ENCODE data around the gene GPALPP1. TPM values are rescaled to one million over a fixed set of nuclear protein-coding genes. Genes with fewer than 3 reads are reported as not detected.

The GPALPP1 gene
- total RNA-seq, 4 donors from 2014 or later = 12.1 to 30.3 (median 22.0) TPM

DNA sequence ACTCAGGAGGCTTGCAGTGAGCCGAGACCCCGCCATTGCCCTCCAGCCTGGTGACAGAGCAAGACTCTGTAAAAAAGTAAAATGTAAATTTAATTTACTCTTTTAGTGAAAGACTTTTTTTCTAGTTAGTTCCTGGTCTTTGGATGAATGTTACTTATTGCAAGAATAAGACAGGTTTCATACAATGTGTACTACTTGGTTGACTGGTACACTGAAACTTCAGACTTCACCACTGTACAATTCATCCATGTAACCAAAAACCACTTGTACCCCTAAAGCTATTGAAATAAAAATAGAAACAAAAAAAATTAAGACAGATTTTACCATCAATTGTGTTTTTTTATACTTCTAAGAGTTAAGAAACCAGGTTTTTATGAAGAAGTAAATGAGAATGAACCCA lies 35.5 kb downstream of the GPALPP1 start:
- H3K36me3 ChIP-seq = peaks cover 0 to 29% (median 12%) of the 10 kb centered on the region in 4 donors
- no peak overlapping the region for H3K4me3 ChIP-seq
- H3K4me1 ChIP-seq = no peaks in the 10 kb centered on the region
- H3K9me3 ChIP-seq = no peaks in the 10 kb centered on the region
- DNase-seq = no peak
- intact Hi-C loops (cut with DNase I; ENCODE audit: low total_unique reads) (no loop called here), in situ Hi-C loops (cut with MboI; ENCODE audit: low pct_ligation_motif_present in 1 of 4, low pct_unique_long_range_greater_than_20kb in 1 of 4, low sequenced_read_pairs in 3 of 4) (no loop called here)
- TF ChIP-seq POLR2A (IDR thresholded peaks at IDR 0.05) (no peak), EP300 (IDR thresholded peaks at IDR 0.05; ENCODE audit: low read depth) (no peak), POLR2AphosphoS5 (IDR thresholded peaks at IDR 0.05) (no peak)
- TF ChIP-seq, protein P1, sequence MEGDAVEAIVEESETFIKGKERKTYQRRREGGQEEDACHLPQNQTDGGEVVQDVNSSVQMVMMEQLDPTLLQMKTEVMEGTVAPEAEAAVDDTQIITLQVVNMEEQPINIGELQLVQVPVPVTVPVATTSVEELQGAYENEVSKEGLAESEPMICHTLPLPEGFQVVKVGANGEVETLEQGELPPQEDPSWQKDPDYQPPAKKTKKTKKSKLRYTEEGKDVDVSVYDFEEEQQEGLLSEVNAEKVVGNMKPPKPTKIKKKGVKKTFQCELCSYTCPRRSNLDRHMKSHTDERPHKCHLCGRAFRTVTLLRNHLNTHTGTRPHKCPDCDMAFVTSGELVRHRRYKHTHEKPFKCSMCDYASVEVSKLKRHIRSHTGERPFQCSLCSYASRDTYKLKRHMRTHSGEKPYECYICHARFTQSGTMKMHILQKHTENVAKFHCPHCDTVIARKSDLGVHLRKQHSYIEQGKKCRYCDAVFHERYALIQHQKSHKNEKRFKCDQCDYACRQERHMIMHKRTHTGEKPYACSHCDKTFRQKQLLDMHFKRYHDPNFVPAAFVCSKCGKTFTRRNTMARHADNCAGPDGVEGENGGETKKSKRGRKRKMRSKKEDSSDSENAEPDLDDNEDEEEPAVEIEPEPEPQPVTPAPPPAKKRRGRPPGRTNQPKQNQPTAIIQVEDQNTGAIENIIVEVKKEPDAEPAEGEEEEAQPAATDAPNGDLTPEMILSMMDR (IDR thresholded peaks at IDR 0.05) = no peak
- no peak overlapping the region for H3K27ac ChIP-seq
- no peaks in the 10 kb centered on the region for H3K27me3 ChIP-seq
- 100% methylated on average over 2 of the region's 2 CpGs for WGBS, 2 donors (ENCODE audit: low coverage in 1 of 2)

- DNase-seq = no peak
- TF ChIP-seq EP300 (IDR thresholded peaks at IDR 0.05; ENCODE audit: low read depth) = no peak
- TF ChIP-seq POLR2AphosphoS5 (IDR thresholded peaks at IDR 0.05) = no peak
- TF ChIP-seq, protein P1 (IDR thresholded peaks at IDR 0.05) = no peak
- TF ChIP-seq POLR2A (IDR thresholded peaks at IDR 0.05) = no peak
- H3K4me3 ChIP-seq = no peak overlapping the region
- no peaks in the 10 kb centered on the region for H3K9me3 ChIP-seq
- H3K36me3 ChIP-seq = peaks cover 0 to 10% (median 0%) of the 10 kb centered on the region in 4 donors
- no peaks in the 10 kb centered on the region for H3K4me1 ChIP-seq
- 95% methylated on average over 2 of the region's 2 CpGs for WGBS, 2 donors (ENCODE audit: low coverage in 1 of 2)
- in situ Hi-C loops (cut with MboI; ENCODE audit: low pct_ligation_motif_present in 1 of 4, low pct_unique_long_range_greater_than_20kb in 1 of 4, low sequenced_read_pairs in 3 of 4) (no loop called here), intact Hi-C loops (cut with DNase I; ENCODE audit: low total_unique reads) (no loop called here)
- no peak overlapping the region for H3K27ac ChIP-seq
- H3K27me3 ChIP-seq = no peaks in the 10 kb centered on the region
These were observed 45.0 kb downstream of the GPALPP1 start for GRCh38 chr13:45034342-45034741.

GRCh38 chr13:45036206-45036605 lies 46.9 kb downstream of the GPALPP1 start:
- in situ Hi-C loops (cut with MboI; ENCODE audit: low pct_ligation_motif_present in 1 of 4, low pct_unique_long_range_greater_than_20kb in 1 of 4, low sequenced_read_pairs in 3 of 4) = no loop called here
- no peak overlapping the region for H3K27ac ChIP-seq
- H3K4me3 ChIP-seq = no peak overlapping the region
- intact Hi-C loops (cut with DNase I; ENCODE audit: low total_unique reads) = no loop called here
- TF ChIP-seq EP300 (IDR thresholded peaks at IDR 0.05; ENCODE audit: low read depth) = no peak
- no peak for TF ChIP-seq POLR2A (IDR thresholded peaks at IDR 0.05)
- TF ChIP-seq POLR2AphosphoS5 (IDR thresholded peaks at IDR 0.05) = no peak
- TF ChIP-seq, protein P1 (IDR thresholded peaks at IDR 0.05) = no peak
- H3K27me3 ChIP-seq = no peaks in the 10 kb centered on the region
- H3K36me3 ChIP-seq = peaks cover 0 to 10% (median 0%) of the 10 kb centered on the region in 4 donors
- H3K9me3 ChIP-seq = no peaks in the 10 kb centered on the region
- H3K4me1 ChIP-seq = no peaks in the 10 kb centered on the region
- DNase-seq = no peak

DNA sequence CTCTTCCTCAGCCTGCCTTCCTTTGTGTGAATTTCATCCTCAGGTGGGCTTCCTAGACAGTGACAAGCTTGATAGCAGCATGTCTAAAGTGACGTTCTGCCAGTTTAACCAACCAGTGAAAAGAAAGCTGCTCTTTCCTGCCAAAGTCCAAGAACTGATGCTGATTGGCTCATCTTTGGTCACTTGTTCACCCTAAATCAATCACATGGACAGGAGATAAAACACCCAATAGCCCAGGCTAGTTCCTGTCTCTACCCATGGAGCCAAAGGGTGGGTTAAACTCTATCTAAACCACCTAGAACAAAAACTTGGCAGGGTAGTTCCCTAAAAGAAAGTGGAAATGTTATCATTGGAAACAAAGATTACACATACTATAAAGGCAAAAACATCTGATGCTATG lies 50.8 kb downstream of the GPALPP1 start:
- no peak for DNase-seq
- intact Hi-C loops (cut with DNase I; ENCODE audit: low total_unique reads) = no loop called here
- WGBS, 2 donors (ENCODE audit: low coverage in 1 of 2) = 83 to 100% methylated on average over 1 of the region's 1 CpG
- in situ Hi-C loops (cut with MboI; ENCODE audit: low pct_ligation_motif_present in 1 of 4, low pct_unique_long_range_greater_than_20kb in 1 of 4, low sequenced_read_pairs in 3 of 4) = loop anchor here in 3 of 4 donors (10.0 kb wide), 2 partner anchors 245 to 265 kb away; no protein-coding TSS in a partner anchor
- no peaks in the 10 kb centered on the region for H3K9me3 ChIP-seq
- TF ChIP-seq, protein P1 (IDR thresholded peaks at IDR 0.05) = no peak
- TF ChIP-seq POLR2A (IDR thresholded peaks at IDR 0.05) (no peak), POLR2AphosphoS5 (IDR thresholded peaks at IDR 0.05) (no peak), EP300 (IDR thresholded peaks at IDR 0.05; ENCODE audit: low read depth) (no peak)
- H3K27me3 ChIP-seq = no peaks in the 10 kb centered on the region
- H3K4me3 ChIP-seq = no peak overlapping the region
- H3K27ac ChIP-seq = no peak overlapping the region
- no peaks in the 10 kb centered on the region for H3K4me1 ChIP-seq
- no peaks in the 10 kb centered on the region for H3K36me3 ChIP-seq

Data from transverse colon (tissue), 4 donors.